Esophagus muscularis mucosa (tissue), 4 donors: ENCODE measurements around the gene CCNY. TPM values are rescaled to one million over a fixed set of nuclear protein-coding genes. Genes with fewer than 3 reads are reported as not detected.

Source experiments
- DNase-seq: peaks from one replicate; pipeline ENCODE4 v3.0.0-alpha.2; 2017; ENCODE audit errors: extremely low spot score
- H3K27ac ChIP-seq, 4 donors: fragments of 200-600 bp; sonication (generic); replicated peaks in 1 of 4; 1 replicate in 3 of 4; 2 replicates in 1 of 4; pipeline ENCODE4 v1.5.1; 2016 to 2019; ENCODE audit warnings: mild to moderate bottlenecking in 1 of 4
- H3K27me3 ChIP-seq, 4 donors: fragments of 200-600 bp; sonication (generic); one replicate each; pipeline versions ENCODE4 v1.5.1 to v1.6.0; 2016 to 2019
- H3K36me3 ChIP-seq, 4 donors: fragments of 200-600 bp; sonication (generic); one replicate each; pipeline ENCODE4 v1.5.1; 2016 to 2019
- H3K4me1 ChIP-seq, 4 donors: fragments of 200-600 bp; sonication (generic); one replicate each; pipeline ENCODE4 v1.5.1; 2016 to 2019
- H3K4me3 ChIP-seq, 4 donors: fragments of 200-600 bp; sonication (generic); 1 replicate in 2 of 4; 2 replicates in 2 of 4; pipeline ENCODE4 v1.5.1; 2016 to 2019; ENCODE audit warnings: mild to moderate bottlenecking in 4 of 4, moderate library complexity in 1 of 4
- H3K9me3 ChIP-seq, 4 donors: fragments of 200-600 bp; sonication (generic); 1 replicate in 3 of 4; 2 replicates in 1 of 4; pipeline ENCODE4 v1.5.1; 2016 to 2019
- CTCF ChIP-seq, 3 experiments: fragments of 200-600 bp in 2 of 3; fragments of 450-650 bp in 1 of 3; sonication (generic) in 2 of 3; IDR thresholded peaks; one replicate each; pipeline ENCODE4 v1.5.1; 2017 to 2019; ENCODE audit warnings: antibody characterized with exemption in 3 of 3, mild to moderate bottlenecking in 2 of 3, moderate library complexity in 1 of 3
- EP300 ChIP-seq: sonication (generic); formaldehyde crosslinking; IDR thresholded peaks from one replicate; pipeline ENCODE4 v1.6.1; 2017; ENCODE audit warnings: antibody characterized with exemption
- POLR2A ChIP-seq: fragments of 450-650 bp; IDR thresholded peaks from one replicate; pipeline ENCODE4 v1.6.1; 2017; ENCODE audit warnings: antibody characterized with exemption, moderate library complexity, mild to moderate bottlenecking, low read depth
- POLR2AphosphoS5 ChIP-seq, 2 donors: sonication (generic); formaldehyde crosslinking; IDR thresholded peaks; one replicate each; pipeline ENCODE4 v1.6.1; 2017; ENCODE audit warnings: antibody characterized with exemption in 2 of 2
- WGBS: methylation state at CpG from one replicate; pipeline ENCODE4 v1.1.5; 2018; 5-methylcytosine and 5-hydroxymethylcytosine counted together
- intact Hi-C: fragments of 100-400 bp; cut with DNase I; formaldehyde crosslinking; loops from one replicate; pipeline ENCODE4 v1.15.1; 2023
- total RNA-seq, 4 donors: library from RNA; depleted of rRNA; stranded (reverse); fragments of >200 nt; gene quantifications; one replicate each; pipeline versions ENCODE4 v1.1.0 to v1.2.1, GENCODE V29; 2016

CCNY gene
- total RNA-seq, 4 donors from 2014 or later, result 36.6 to 53.5 (median 47.0) TPM

GRCh38 chr10:35422228-35422627, 85.9 kb downstream of the CCNY start:
- no peaks in the 10 kb centered on the region for H3K36me3 ChIP-seq
- TF ChIP-seq POLR2A (no peak), CTCF (IDR thresholded peaks at IDR 0.05) (no peak), EP300 (no peak), POLR2AphosphoS5 (IDR thresholded peaks at IDR 0.05) (no peak)
- peak overlapping the region; percentile 75 to 80 (median 77) for H3K27ac ChIP-seq
- H3K4me1 ChIP-seq, result peaks cover 68 to 88% (median 73%) of the 10 kb centered on the region in 4 donors
- H3K9me3 ChIP-seq, result no peaks in the 10 kb centered on the region
- DNase-seq, result no peak
- no peaks in the 10 kb centered on the region for H3K27me3 ChIP-seq
- WGBS, result 56% methylated on average over 5 of the region's 5 CpGs
- H3K4me3 ChIP-seq, result no peak overlapping the region
- intact Hi-C loops, result no loop called here

GRCh38 chr10:35423505-35424306, 87.4 kb downstream of the CCNY start:
- Histone ChIP-seq H3K4me1 (peaks cover 58 to 80% (median 64%) of the 10 kb centered on the region in 4 donors), H3K4me3 (no peak overlapping the region), H3K27ac (no peak overlapping the region), H3K27me3 (no peaks in the 10 kb centered on the region), H3K9me3 (no peaks in the 10 kb centered on the region), H3K36me3 (no peaks in the 10 kb centered on the region)
- TF ChIP-seq POLR2A, result no peak
- no peak for TF ChIP-seq POLR2AphosphoS5 (IDR thresholded peaks at IDR 0.05)
- no peak for TF ChIP-seq EP300
- no peak for TF ChIP-seq CTCF (IDR thresholded peaks at IDR 0.05)
- intact Hi-C loops, result no loop called here
- 92% methylated on average over 11 of the region's 11 CpGs for WGBS
- no peak for DNase-seq

GRCh38 chr10:35424680-35425285, 88.5 kb downstream of the CCNY start:
- no peak for DNase-seq
- Histone ChIP-seq H3K4me1 (peaks cover 57 to 73% (median 63%) of the 10 kb centered on the region in 4 donors), H3K36me3 (no peaks in the 10 kb centered on the region), H3K4me3 (no peak overlapping the region), H3K9me3 (no peaks in the 10 kb centered on the region), H3K27me3 (no peaks in the 10 kb centered on the region), H3K27ac (no peak overlapping the region)
- TF ChIP-seq POLR2A (no peak), CTCF (IDR thresholded peaks at IDR 0.05) (no peak), EP300 (no peak), POLR2AphosphoS5 (IDR thresholded peaks at IDR 0.05) (no peak)
- intact Hi-C loops, result no loop called here
- WGBS, result 78% methylated on average over 8 of the region's 8 CpGs

- TF ChIP-seq POLR2A, result no peak
- no peak for TF ChIP-seq EP300
- TF ChIP-seq CTCF (IDR thresholded peaks at IDR 0.05), result no peak
- no peak for TF ChIP-seq POLR2AphosphoS5 (IDR thresholded peaks at IDR 0.05)
- Histone ChIP-seq H3K9me3 (no peaks in the 10 kb centered on the region), H3K27ac (no peak overlapping the region), H3K4me3 (no peak overlapping the region), H3K27me3 (no peaks in the 10 kb centered on the region), H3K4me1 (peaks cover 52 to 64% (median 55%) of the 10 kb centered on the region in 4 donors), H3K36me3 (no peaks in the 10 kb centered on the region)
- intact Hi-C loops, result no loop called here
- no peak for DNase-seq
- 66% methylated on average over 1 of the region's 1 CpG for WGBS
These were observed 89.3 kb downstream of the CCNY start for GRCh38 chr10:35425595-35425994.
